GM12878 (cell line): ENCODE data around the gene MYH6. TPM values are rescaled to one million over a fixed set of nuclear protein-coding genes. Genes with fewer than 3 reads are reported as not detected.

Experiments
- ATAC-seq: fragments of 200-7000 bp; cut with Tn5 transposase; 3 replicates; pipeline ENCODE4 v1.9.1; 2020; ENCODE audit warnings: mild to moderate bottlenecking, moderate library complexity
- BruUV-seq: library from RNA; stranded (reverse); fragments of 400-500 nt; replicated peaks from 2 replicates; lab custom pipeline; 2021; lab: Mats Ljungman, UMichigan
- CTCF ChIA-PET: fragments of 300-600 bp; sonication (Branson Sonifier 250); formaldehyde crosslinking; extraction: SDS; loops from one replicate; lab custom pipeline; 2021; ENCODE audit warnings: inconsistent platforms; lab: Yijun Ruan, JAX
- POLR2A ChIA-PET: fragments of 350-600 bp; formaldehyde crosslinking; extraction: SDS; loops from one replicate; lab custom pipeline; 2021; ENCODE audit warnings: inconsistent platforms; lab: Charles Lee
- RAD21 ChIA-PET: fragments of 300-600 bp; sonication (Branson Sonifier 250); formaldehyde crosslinking; loops from one replicate; lab custom pipeline; 2023; ENCODE audit warnings: antibody characterized with exemption; ENCODE audit not compliant: unreplicated experiment; lab: Charles Lee
- SMC1A ChIA-PET: fragments of 300-600 bp; sonication (Branson Sonifier 250); formaldehyde crosslinking; loops from one replicate; lab custom pipeline; 2023; ENCODE audit not compliant: unreplicated experiment, uncharacterized antibody; lab: Charles Lee
- DNase-seq: peaks from one replicate; pipeline ENCODE4 v3.0.0-alpha.2; 2011; ENCODE audit warnings: low read depth, low spot score
- FAIRE-seq: peaks from 3 replicates; lab custom pipeline; 2011; peaks lifted over from hg19 to GRCh38; lab: Jason Lieb, UNC
- H2AFZ ChIP-seq: 2 replicates; pipeline ENCODE4 v1.6.0; 2011; ENCODE audit warnings: low read depth, low read length, control low read depth; ENCODE audit not compliant: control insufficient read depth
- H3K27ac ChIP-seq: 2 replicates; pipeline ENCODE4 v1.5.1; 2011; ENCODE audit warnings: control low read depth; ENCODE audit not compliant: control insufficient read depth, insufficient read depth
- H3K27me3 ChIP-seq, 2 experiments: replicated peaks in 1 of 2; 2 replicates each; pipeline versions ENCODE4 v1.6.0 to v1.6.1; 2011; ENCODE audit warnings: low read length in 1 of 2; ENCODE audit not compliant: control insufficient read depth in 2 of 2, insufficient read depth in 2 of 2
- H3K36me3 ChIP-seq, 2 experiments: 2 replicates each; pipeline ENCODE4 v1.5.1; 2011; ENCODE audit warnings: low read length in 1 of 2; ENCODE audit not compliant: control insufficient read depth in 2 of 2, insufficient read depth in 2 of 2
- H3K4me1 ChIP-seq: 2 replicates; pipeline ENCODE4 v1.6.1; 2011; ENCODE audit warnings: mild to moderate bottlenecking, low read length, moderate library complexity, mixed read lengths; ENCODE audit not compliant: control insufficient read depth, insufficient read depth
- H3K4me2 ChIP-seq: 2 replicates; pipeline ENCODE4 v1.6.0; 2011; ENCODE audit warnings: control low read depth; ENCODE audit not compliant: control insufficient read depth, insufficient read depth
- H3K4me3 ChIP-seq: fragments of 200-600 bp; sonication (generic); 2 replicates; pipeline ENCODE4 v1.5.1; 2016
- H3K79me2 ChIP-seq: 2 replicates; pipeline ENCODE4 v1.6.0; 2011; ENCODE audit warnings: low read length; ENCODE audit not compliant: control insufficient read depth, insufficient read depth
- H3K9ac ChIP-seq: 2 replicates; pipeline ENCODE4 v1.8.0; 2011; ENCODE audit warnings: low read length, control low read depth, mixed read lengths; ENCODE audit not compliant: control insufficient read depth, insufficient read depth
- H3K9me3 ChIP-seq: replicated peaks from 3 replicates; pipeline ENCODE4 v1.5.1; 2011; ENCODE audit warnings: mild to moderate bottlenecking, low read length; ENCODE audit not compliant: control insufficient read depth, insufficient read depth
- H4K20me1 ChIP-seq: 2 replicates; pipeline ENCODE4 v1.6.0; 2011; ENCODE audit not compliant: control insufficient read depth, insufficient read depth
- BHLHE40 ChIP-seq, 2 experiments: fragments of 450-650 bp in 1 of 2; IDR thresholded peaks; 2 replicates each; pipeline ENCODE4 v1.6.1; 2011 to 2017; ENCODE audit warnings: low read depth in 2 of 2, borderline replicate concordance in 1 of 2, improper control_type of control experiment in 1 of 2, low read length in 1 of 2, mild to moderate bottlenecking in 1 of 2
- FOXM1 ChIP-seq: IDR thresholded peaks from 2 replicates; pipeline ENCODE4 v1.6.1; 2012; ENCODE audit warnings: low read depth, mild to moderate bottlenecking, inconsistent platforms, low read length, moderate library complexity
- MEF2A ChIP-seq: IDR thresholded peaks from 2 replicates; pipeline ENCODE4 v1.6.1; 2011; ENCODE audit warnings: low read depth, mild to moderate bottlenecking, low read length, moderate library complexity; ENCODE audit not compliant: insufficient read depth
- MLLT1 ChIP-seq: fragments of 450-650 bp; IDR thresholded peaks from 2 replicates; pipeline ENCODE4 v1.6.1; 2016; ENCODE audit warnings: mild to moderate bottlenecking
- POU2F2 ChIP-seq: IDR thresholded peaks from 3 replicates; pipeline ENCODE4 v1.6.1; 2011; ENCODE audit warnings: low read depth, mild to moderate bottlenecking, low read length, borderline replicate concordance
- RELA ChIP-seq: fragments of 450-650 bp; IDR thresholded peaks from 2 replicates; pipeline ENCODE4 v1.8.0; 2014; ENCODE audit warnings: borderline replicate concordance; ENCODE audit not compliant: partially characterized antibody
- RELB ChIP-seq: fragments of 450-650 bp; IDR thresholded peaks from 2 replicates; pipeline ENCODE4 v1.6.1; 2017; ENCODE audit warnings: low read depth, mild to moderate bottlenecking, moderate library complexity
- USF2 ChIP-seq: IDR thresholded peaks from 2 replicates; pipeline ENCODE4 v1.6.1; 2011; ENCODE audit warnings: low read depth, low read length, improper control_type of control experiment, borderline replicate concordance
- YY1 ChIP-seq: IDR thresholded peaks from 2 replicates; pipeline ENCODE4 v1.6.1; 2011; ENCODE audit warnings: low read depth, mild to moderate bottlenecking, low read length
- ZNF622 ChIP-seq: fragments of 450-650 bp; IDR thresholded peaks from 2 replicates; pipeline ENCODE4 v1.6.1; 2017; ENCODE audit warnings: mild to moderate bottlenecking, inconsistent platforms
- WGBS: methylation state at CpG from one replicate; pipeline ENCODE4 v1.1.6; 2016; ENCODE audit warnings: low lambda C conversion rate; ENCODE audit not compliant: insufficient replicate concordance, insufficient coverage; ENCODE audit errors: missing lambda C conversion rate; 5-methylcytosine and 5-hydroxymethylcytosine counted together
- in situ Hi-C: fragments of 300-500 bp; cut with MboI; formaldehyde crosslinking; loops from 9 replicates; pipeline ENCODE4 v1.14.3; 2018; ENCODE audit warnings: mixed read lengths
- intact Hi-C: fragments of 100-400 bp; cut with micrococcal nuclease; formaldehyde crosslinking; loops from one replicate; pipeline ENCODE4 v1.14.2; 2022; ENCODE audit not compliant: unreplicated experiment
- polyA plus RNA-seq, 11 experiments: library from polyadenylated mRNA; depleted of rRNA in 4 of 11; unstranded in 6 of 11; stranded (reverse) in 5 of 11; fragments of >200 nt; fragmentation: Nextera tagmentation in 4 of 11; fragmentation: Illumina TruSeq in 1 of 11; extraction: Ambion mirVana in 4 of 11; extraction: Trizol in 1 of 11; gene quantifications; 1 replicate in 1 of 11; 2 replicates in 10 of 11; pipeline versions ENCODE4 v1.2.1 to v1.2.3, GENCODE V29; 2011 to 2016; ENCODE audit warnings: inconsistent platforms in 2 of 11, missing spikeins in 2 of 11, low read depth in 1 of 11
- total RNA-seq, 4 experiments: library from RNA; depleted of rRNA in 3 of 4; stranded (reverse); fragments of >200 nt in 3 of 4; fragmentation: Illumina TruSeq in 1 of 4; extraction: Trizol in 1 of 4; gene quantifications; 2 replicates each; pipeline versions ENCODE4 v1.2.1 to v1.2.3, GENCODE V29; 2013 to 2021
- TF ChIP-seq, protein P1 (sequence below): fragments of 450-650 bp; formaldehyde crosslinking; IDR thresholded peaks from 2 replicates; pipeline ENCODE4 v1.4.0; 2020; ENCODE audit warnings: mild to moderate bottlenecking, moderate library complexity

MYH6 gene
- total and polyA plus RNA-seq, 10 of the 15 experiments (the other 5 are each of a cell fraction or from before 2014, with no cell fraction given), result 0.01 to 0.84 (median 0.05) TPM; not detected in 7

DNA sequence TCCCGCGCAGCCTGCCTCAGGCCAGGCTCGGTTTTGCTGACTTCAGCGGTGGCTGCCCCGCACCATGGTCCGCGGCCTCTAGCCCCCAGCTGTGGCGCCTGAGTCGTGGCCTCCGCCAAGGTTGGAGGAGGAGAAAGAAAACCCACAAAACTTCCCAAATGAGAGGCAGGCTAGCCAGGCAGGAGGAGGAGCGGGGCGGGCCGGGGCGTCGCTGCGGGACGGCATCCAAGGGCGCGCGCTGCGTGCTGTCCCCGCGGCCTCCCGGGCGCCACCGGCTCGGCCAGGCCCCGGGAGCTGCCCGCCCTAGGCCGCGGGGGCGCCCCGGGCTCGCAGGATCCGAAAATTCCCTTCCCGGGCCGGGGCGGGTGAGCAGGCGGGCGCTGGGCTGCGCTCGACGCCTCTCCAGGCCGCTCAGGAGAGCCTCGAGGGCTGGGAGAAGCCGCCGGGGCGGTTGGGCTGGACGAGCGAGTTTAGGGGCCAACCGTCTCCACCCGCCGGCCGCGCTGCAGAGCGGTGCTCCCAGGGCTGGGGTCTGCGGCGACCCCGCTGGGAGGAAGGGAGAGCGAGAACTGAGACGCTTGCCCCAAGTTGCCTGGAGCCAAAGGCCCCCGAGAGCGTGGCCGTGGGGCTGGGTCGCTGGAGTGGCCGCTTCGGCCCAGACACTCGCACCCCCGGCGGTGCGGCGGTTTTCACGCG, 42.9 kb downstream of the MYH6 start, which contains the start of gene EFS:
EFS (minus strand) TSS at position 137 of the 696 bp plus-strand sequence. CDS start 147 bp downstream, outside the sequence.
- BruUV-seq, result no TSS peak
- TF ChIP-seq RELB, result no peak
- TF ChIP-seq USF2, result no peak
- TF ChIP-seq BHLHE40 (IDR thresholded peaks at IDR 0.05; ENCODE audit: borderline replicate concordance in 1 of 2, low read depth in 2 of 2, low read length in 1 of 2), result no peak
- no peak for TF ChIP-seq YY1
- TF ChIP-seq FOXM1, result no peak
- no peak for TF ChIP-seq RELA
- TF ChIP-seq ZNF622, result no peak
- TF ChIP-seq MEF2A, result no peak
- TF ChIP-seq, protein P1, sequence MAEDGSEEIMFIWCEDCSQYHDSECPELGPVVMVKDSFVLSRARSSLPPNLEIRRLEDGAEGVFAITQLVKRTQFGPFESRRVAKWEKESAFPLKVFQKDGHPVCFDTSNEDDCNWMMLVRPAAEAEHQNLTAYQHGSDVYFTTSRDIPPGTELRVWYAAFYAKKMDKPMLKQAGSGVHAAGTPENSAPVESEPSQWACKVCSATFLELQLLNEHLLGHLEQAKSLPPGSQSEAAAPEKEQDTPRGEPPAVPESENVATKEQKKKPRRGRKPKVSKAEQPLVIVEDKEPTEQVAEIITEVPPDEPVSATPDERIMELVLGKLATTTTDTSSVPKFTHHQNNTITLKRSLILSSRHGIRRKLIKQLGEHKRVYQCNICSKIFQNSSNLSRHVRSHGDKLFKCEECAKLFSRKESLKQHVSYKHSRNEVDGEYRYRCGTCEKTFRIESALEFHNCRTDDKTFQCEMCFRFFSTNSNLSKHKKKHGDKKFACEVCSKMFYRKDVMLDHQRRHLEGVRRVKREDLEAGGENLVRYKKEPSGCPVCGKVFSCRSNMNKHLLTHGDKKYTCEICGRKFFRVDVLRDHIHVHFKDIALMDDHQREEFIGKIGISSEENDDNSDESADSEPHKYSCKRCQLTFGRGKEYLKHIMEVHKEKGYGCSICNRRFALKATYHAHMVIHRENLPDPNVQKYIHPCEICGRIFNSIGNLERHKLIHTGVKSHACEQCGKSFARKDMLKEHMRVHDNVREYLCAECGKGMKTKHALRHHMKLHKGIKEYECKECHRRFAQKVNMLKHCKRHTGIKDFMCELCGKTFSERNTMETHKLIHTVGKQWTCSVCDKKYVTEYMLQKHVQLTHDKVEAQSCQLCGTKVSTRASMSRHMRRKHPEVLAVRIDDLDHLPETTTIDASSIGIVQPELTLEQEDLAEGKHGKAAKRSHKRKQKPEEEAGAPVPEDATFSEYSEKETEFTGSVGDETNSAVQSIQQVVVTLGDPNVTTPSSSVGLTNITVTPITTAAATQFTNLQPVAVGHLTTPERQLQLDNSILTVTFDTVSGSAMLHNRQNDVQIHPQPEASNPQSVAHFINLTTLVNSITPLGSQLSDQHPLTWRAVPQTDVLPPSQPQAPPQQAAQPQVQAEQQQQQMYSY (CRISPR knock-in tag), result no peak
- TF ChIP-seq MLLT1, result no peak
- no peak for TF ChIP-seq POU2F2

More for the DNA sequence above, 42.9 kb downstream of the MYH6 start, which contains the start of gene EFS:
- Histone ChIP-seq H3K4me2 (no peak within 1 kb of the TSS), H3K79me2 (no peaks in the 10 kb centered on the region), H3K27ac (no peak within 1 kb of the TSS), H2AFZ (no peak within 1 kb of the TSS), H3K9me3 (no peaks in the 10 kb centered on the region), H3K4me1 (no peaks in the 10 kb centered on the region), H4K20me1 (no peaks in the 10 kb centered on the region), H3K9ac (no peak within 1 kb of the TSS), H3K36me3 (no peaks in the 10 kb centered on the region), H3K4me3 (no peak within 1 kb of the TSS), H3K27me3 (peaks cover 0 to 8% of the 10 kb centered on the region in 2 experiments; a peak in 3 of 4 replicates)
- POLR2A ChIA-PET, result no interaction called here
- no peak for ATAC-seq
- CTCF ChIA-PET, result no interaction called here
- RAD21 ChIA-PET, result no interaction called here
- in situ Hi-C loops (no loop called here), intact Hi-C loops (no loop called here)
- no peak for FAIRE-seq
- no peak for DNase-seq
- WGBS, result 35% methylated on average over 65 of the region's 74 CpGs
- SMC1A ChIA-PET, result no interaction called here
